NB4 (cell line): ENCODE measurements around the gene FEM1C.

Experiments
- CTCF ChIP-seq: IDR thresholded peaks from one replicate; pipeline ENCODE4 v1.5.1; 2012; ENCODE audit warnings: low read depth, low read length
- POLR2A ChIP-seq: IDR thresholded peaks from 2 replicates; pipeline ENCODE4 v1.6.1; 2011; ENCODE audit warnings: mild to moderate bottlenecking; ENCODE audit not compliant: insufficient read length; ENCODE audit errors: extremely low read depth

DNA sequence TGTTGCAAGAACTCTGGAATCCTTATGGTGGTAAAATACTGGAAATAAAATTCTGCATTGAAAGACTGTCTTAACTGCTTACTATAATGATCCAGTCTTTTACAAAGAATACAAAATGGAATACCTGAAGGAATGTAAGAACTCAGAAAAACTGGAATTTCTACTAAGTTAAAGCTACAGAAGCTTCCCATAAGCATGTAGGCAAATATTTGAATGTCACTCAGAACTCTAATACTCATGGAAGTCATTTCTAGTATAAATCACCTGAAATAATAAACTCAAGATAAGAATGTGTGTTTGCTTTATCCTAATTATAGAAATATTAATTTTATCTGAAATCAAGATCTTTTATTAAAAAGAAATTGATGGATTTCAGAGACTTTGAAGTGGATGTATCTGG lies 54.8 kb downstream of the FEM1C start:
- TF ChIP-seq POLR2A, result no peak
- no peak for TF ChIP-seq CTCF
